HG02763 (cell line): ENCODE measurements around the gene ARHGAP25.
A peak's percentile ranks its signal among the peaks of the same experiment; 100 is the strongest.

Experiments
- ATAC-seq: cut with Tn5 transposase; IDR thresholded peaks from one replicate; pipeline ENCODE4 v1.9.1; 2021; ENCODE audit warnings: mild to moderate bottlenecking, moderate library complexity; ENCODE audit not compliant: unreplicated experiment

ARHGAP25 gene

GRCh38 chr2:68741238-68741637 lies 6.6 kb downstream of the ARHGAP25 start:
- ATAC-seq, result no peak

GRCh38 chr2:68741805-68742306 lies 7.2 kb downstream of the ARHGAP25 start:
- no peak for ATAC-seq

GRCh38 chr2:68742626-68743415 lies 8.2 kb downstream of the ARHGAP25 start:
- ATAC-seq, result no peak

- ATAC-seq, result no peak
Observed at GRCh38 chr2:68743531-68743930, 8.9 kb downstream of the ARHGAP25 start.

- ATAC-seq, result no peak
Observed at GRCh38 chr2:68744366-68744912, 9.8 kb downstream of the ARHGAP25 start.

- no peak for ATAC-seq
Observed at GRCh38 chr2:68745006-68745405, 10.4 kb downstream of the ARHGAP25 start.

GRCh38 chr2:68746408-68746807 lies 11.8 kb downstream of the ARHGAP25 start:
- no peak for ATAC-seq

GRCh38 chr2:68747413-68747812 lies 12.8 kb downstream of the ARHGAP25 start:
- no peak for ATAC-seq

GRCh38 chr2:68747900-68748299 lies 13.3 kb downstream of the ARHGAP25 start:
- no peak for ATAC-seq

- no peak for ATAC-seq
Observed at GRCh38 chr2:68748568-68748967, 14.0 kb downstream of the ARHGAP25 start.

- ATAC-seq, result no peak
Observed at GRCh38 chr2:68749345-68749744, 14.7 kb downstream of the ARHGAP25 start.

GRCh38 chr2:68750592-68751396 lies 16.2 kb downstream of the ARHGAP25 start:
- no peak for ATAC-seq

GRCh38 chr2:68751397-68752339 lies 17.1 kb downstream of the ARHGAP25 start:
- ATAC-seq, result peak; percentile 77

GRCh38 chr2:68753318-68753717 lies 18.7 kb downstream of the ARHGAP25 start:
- no peak for ATAC-seq

GRCh38 chr2:68755071-68755470 lies 20.5 kb downstream of the ARHGAP25 start:
- ATAC-seq, result no peak

- no peak for ATAC-seq
Observed at GRCh38 chr2:68756178-68756577, 21.6 kb downstream of the ARHGAP25 start.

- no peak for ATAC-seq
Observed at GRCh38 chr2:68757081-68757480, 22.5 kb downstream of the ARHGAP25 start.

GRCh38 chr2:68762100-68762499 lies 27.5 kb downstream of the ARHGAP25 start:
- no peak for ATAC-seq

- ATAC-seq, result peak; percentile 50
Observed at GRCh38 chr2:68762665-68763064, 28.1 kb downstream of the ARHGAP25 start.

- ATAC-seq, result no peak
Observed at GRCh38 chr2:68764041-68764805, 29.6 kb downstream of the ARHGAP25 start.
